BLaER1 treated with 17β-estradiol and CSF1 and Interleukin-3, amounts not matched to agents 10 nM and 100 nM (cell line): ENCODE results near the gene CRYBG1.
A peak's percentile ranks its signal among the peaks of the same experiment; 100 is the strongest.

Experiments
- H3K27ac ChIP-seq, 11 experiments: shearing (Covaris generic); formaldehyde crosslinking; 2 replicates each; pipeline ENCODE4 v1.8.1; 2022
- H3K27me3 ChIP-seq, 11 experiments: shearing (Covaris generic); formaldehyde crosslinking; 2 replicates each; pipeline ENCODE4 v1.8.1; 2022
- H3K36me3 ChIP-seq, 11 experiments: shearing (Covaris generic); formaldehyde crosslinking; 2 replicates each; pipeline ENCODE4 v1.8.1; 2022
- H3K4me1 ChIP-seq, 10 experiments: shearing (Covaris generic); formaldehyde crosslinking; 2 replicates each; pipeline ENCODE4 v1.8.1; 2022
- H3K4me2 ChIP-seq, 11 experiments: shearing (Covaris generic); formaldehyde crosslinking; 2 replicates each; pipeline ENCODE4 v1.8.1; 2022
- H3K4me3 ChIP-seq, 10 experiments: shearing (Covaris generic); formaldehyde crosslinking; 2 replicates each; pipeline ENCODE4 v1.8.1; 2022
- H3K9ac ChIP-seq, 11 experiments: shearing (Covaris generic); formaldehyde crosslinking; 2 replicates each; pipeline ENCODE4 v1.8.1; 2022
- H3K9me3 ChIP-seq, 11 experiments: shearing (Covaris generic); formaldehyde crosslinking; replicated peaks in 1 of 11; 2 replicates each; pipeline ENCODE4 v1.8.1; 2022
- H4K20me1 ChIP-seq, 11 experiments: shearing (Covaris generic); formaldehyde crosslinking; 2 replicates each; pipeline ENCODE4 v1.8.1; 2022
- Cebpa-rat ChIP-seq, 11 experiments: shearing (Covaris generic); IDR thresholded peaks; 2 replicates each; pipeline ENCODE4 v1.8.1; 2022

The CRYBG1 gene, protein sequence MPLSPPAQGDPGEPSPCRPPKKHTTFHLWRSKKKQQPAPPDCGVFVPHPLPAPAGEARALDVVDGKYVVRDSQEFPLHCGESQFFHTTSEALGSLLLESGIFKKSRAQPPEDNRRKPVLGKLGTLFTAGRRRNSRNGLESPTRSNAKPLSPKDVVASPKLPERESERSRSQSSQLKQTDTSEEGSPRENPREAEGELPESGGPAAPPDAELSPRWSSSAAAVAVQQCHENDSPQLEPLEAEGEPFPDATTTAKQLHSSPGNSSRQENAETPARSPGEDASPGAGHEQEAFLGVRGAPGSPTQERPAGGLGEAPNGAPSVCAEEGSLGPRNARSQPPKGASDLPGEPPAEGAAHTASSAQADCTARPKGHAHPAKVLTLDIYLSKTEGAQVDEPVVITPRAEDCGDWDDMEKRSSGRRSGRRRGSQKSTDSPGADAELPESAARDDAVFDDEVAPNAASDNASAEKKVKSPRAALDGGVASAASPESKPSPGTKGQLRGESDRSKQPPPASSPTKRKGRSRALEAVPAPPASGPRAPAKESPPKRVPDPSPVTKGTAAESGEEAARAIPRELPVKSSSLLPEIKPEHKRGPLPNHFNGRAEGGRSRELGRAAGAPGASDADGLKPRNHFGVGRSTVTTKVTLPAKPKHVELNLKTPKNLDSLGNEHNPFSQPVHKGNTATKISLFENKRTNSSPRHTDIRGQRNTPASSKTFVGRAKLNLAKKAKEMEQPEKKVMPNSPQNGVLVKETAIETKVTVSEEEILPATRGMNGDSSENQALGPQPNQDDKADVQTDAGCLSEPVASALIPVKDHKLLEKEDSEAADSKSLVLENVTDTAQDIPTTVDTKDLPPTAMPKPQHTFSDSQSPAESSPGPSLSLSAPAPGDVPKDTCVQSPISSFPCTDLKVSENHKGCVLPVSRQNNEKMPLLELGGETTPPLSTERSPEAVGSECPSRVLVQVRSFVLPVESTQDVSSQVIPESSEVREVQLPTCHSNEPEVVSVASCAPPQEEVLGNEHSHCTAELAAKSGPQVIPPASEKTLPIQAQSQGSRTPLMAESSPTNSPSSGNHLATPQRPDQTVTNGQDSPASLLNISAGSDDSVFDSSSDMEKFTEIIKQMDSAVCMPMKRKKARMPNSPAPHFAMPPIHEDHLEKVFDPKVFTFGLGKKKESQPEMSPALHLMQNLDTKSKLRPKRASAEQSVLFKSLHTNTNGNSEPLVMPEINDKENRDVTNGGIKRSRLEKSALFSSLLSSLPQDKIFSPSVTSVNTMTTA (N-terminal part only)

DNA sequence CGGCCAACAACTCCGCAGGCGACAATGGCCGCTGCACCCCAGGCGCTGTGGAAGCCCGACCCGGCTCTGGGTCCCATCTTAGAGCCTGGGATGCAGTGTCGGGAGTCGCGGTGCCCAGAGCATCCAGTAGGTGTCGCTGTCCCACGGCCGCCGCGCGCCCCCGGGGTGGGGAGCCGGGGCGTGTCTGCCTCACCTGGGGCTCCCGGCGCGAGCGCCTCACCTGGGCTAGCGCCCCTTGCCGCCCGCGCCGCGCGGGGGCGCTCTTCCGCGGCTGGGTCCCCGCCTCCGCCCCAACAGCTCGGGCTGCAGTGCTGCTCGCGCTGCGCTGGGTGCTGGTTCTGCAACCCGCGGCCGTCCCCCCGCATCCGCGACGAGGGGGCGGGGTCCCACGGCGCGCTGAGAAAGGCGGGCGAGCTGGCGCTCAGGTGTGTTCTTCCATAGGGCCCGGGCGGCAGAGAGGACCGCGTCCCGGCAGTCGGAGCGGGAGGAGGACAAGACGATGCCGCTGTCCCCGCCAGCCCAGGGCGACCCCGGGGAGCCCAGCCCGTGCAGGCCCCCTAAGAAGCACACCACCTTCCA, at the start of gene CRYBG1:
CRYBG1 (plus strand) TSS at position 308 of the 579 bp plus-strand sequence; CDS start at position 500, 192 bp downstream.
- H3K9me3 ChIP-seq: peaks cover 14 to 17% (median 15%) of the 10 kb centered on the region in 11 experiments
- no peaks in the 10 kb centered on the region for H3K4me1 ChIP-seq
- H3K36me3 ChIP-seq: no peaks in the 10 kb centered on the region
- H3K27me3 ChIP-seq: no peaks in the 10 kb centered on the region
- H3K4me3 ChIP-seq: no peak within 1 kb of the TSS; a peak in 1 of 20 replicates
- H4K20me1 ChIP-seq: no peaks in the 10 kb centered on the region
- no peak for TF ChIP-seq Cebpa-rat (IDR thresholded peaks at IDR 0.05)
- H3K27ac ChIP-seq: no peak within 1 kb of the TSS
- no peak within 1 kb of the TSS for H3K9ac ChIP-seq
- H3K4me2 ChIP-seq: no peak within 1 kb of the TSS

DNA sequence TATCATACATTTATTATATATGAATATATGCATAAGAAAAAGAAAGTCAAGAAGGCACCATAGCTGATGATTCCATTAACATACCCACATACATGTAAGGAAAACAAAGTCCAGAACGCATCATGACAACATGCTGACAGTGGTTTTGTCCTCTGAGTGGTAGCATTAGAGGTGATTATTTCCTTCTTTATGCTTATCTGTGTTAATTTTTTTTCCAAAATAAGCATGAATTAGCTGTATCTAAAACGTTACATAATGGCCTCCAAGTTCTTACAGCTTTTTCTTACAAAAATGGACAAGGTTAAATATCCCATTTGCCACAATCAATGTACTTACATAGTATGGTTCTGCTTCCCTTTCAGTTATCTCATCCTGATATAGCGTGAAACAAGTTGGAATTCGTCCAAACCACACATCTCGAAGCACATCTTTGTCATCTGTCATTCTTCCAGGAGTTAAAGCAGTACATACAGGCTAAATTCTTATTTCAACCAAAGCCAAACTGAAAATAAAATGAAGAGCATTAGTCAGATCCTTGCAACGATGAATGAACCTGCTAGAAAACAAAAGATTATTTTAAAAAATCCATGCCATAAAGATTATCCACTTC, 44.6 kb upstream of the CRYBG1 start:
- no peaks in the 10 kb centered on the region for H3K9me3 ChIP-seq
- H3K36me3 ChIP-seq: peaks cover 41 to 59% (median 50%) of the 10 kb centered on the region in 11 experiments
- no peak overlapping the region for H3K27ac ChIP-seq
- no peaks in the 10 kb centered on the region for H3K27me3 ChIP-seq
- no peak overlapping the region for H3K4me3 ChIP-seq
- no peak for TF ChIP-seq Cebpa-rat (IDR thresholded peaks at IDR 0.05)
- H3K4me1 ChIP-seq: peaks cover 14 to 58% (median 18%) of the 10 kb centered on the region in 10 experiments
- no peak overlapping the region for H3K9ac ChIP-seq
- H4K20me1 ChIP-seq: peaks cover 25 to 96% (median 65%) of the 10 kb centered on the region in 11 experiments; a peak in 20 of 22 replicates
- H3K4me2 ChIP-seq: peak overlapping the region in 10 of 11 experiments; percentile 21 to 56 (median 35); a peak in 14 of 22 replicates

DNA sequence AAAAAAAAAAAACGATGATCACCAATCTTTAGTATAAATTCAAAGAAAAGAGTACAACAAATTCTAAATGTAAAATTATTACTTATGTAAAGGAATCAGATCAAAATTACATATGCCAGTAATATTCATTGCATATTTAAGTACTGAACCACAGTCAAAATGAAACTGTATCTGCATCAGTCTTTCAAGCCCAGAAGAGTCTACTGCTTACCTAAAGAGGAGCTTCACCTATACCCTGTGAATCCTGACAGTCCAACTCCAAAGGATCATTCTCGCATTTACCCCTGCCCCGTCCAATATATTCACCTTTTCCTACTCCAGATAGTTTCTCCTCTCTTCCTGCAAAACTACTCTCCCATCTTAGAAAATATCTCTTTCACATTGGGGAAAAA, 44.1 kb upstream of the CRYBG1 start:
- peak overlapping the region; percentile 26 to 56 (median 39); a peak in 19 of 22 replicates for H3K4me2 ChIP-seq
- H3K4me1 ChIP-seq: peaks cover 14 to 58% (median 18%) of the 10 kb centered on the region in 10 experiments
- peaks cover 38 to 57% (median 45%) of the 10 kb centered on the region in 11 experiments for H3K36me3 ChIP-seq
- no peaks in the 10 kb centered on the region for H3K9me3 ChIP-seq
- H3K27ac ChIP-seq: no peak overlapping the region
- no peak overlapping the region for H3K4me3 ChIP-seq
- peaks cover 25 to 96% (median 64%) of the 10 kb centered on the region in 11 experiments; a peak in 20 of 22 replicates for H4K20me1 ChIP-seq
- no peak overlapping the region for H3K9ac ChIP-seq
- no peak for TF ChIP-seq Cebpa-rat (IDR thresholded peaks at IDR 0.05)
- H3K27me3 ChIP-seq: no peaks in the 10 kb centered on the region

DNA sequence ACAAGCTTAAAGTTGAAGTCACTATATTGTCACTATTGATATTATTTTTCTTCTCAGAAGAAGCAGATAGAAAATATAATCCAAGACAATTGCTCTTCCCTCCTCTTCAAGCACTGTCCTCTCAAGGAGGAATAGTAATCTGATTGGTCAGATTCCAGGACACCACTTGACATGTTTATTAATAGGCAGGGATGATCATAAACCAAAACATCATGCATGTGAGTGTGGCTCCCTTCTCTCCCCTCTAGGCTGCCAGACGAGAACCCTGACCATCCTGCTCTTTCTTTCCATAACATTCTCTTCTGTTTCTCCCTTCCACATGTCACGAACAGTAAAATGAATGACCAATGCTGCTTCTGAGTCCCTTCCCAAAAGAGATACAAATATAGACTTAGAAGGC, 42.5 kb upstream of the CRYBG1 start:
- H3K9me3 ChIP-seq: no peaks in the 10 kb centered on the region
- no peak overlapping the region for H3K4me3 ChIP-seq
- no peaks in the 10 kb centered on the region for H3K27me3 ChIP-seq
- peaks cover 20 to 88% (median 74%) of the 10 kb centered on the region in 11 experiments; a peak in 20 of 22 replicates for H4K20me1 ChIP-seq
- no peak overlapping the region for H3K27ac ChIP-seq
- peaks cover 23 to 47% (median 29%) of the 10 kb centered on the region in 11 experiments for H3K36me3 ChIP-seq
- H3K9ac ChIP-seq: no peak overlapping the region
- TF ChIP-seq Cebpa-rat (IDR thresholded peaks at IDR 0.05): no peak
- H3K4me1 ChIP-seq: peaks cover 15 to 51% (median 24%) of the 10 kb centered on the region in 10 experiments
- H3K4me2 ChIP-seq: no peak overlapping the region; a peak in 1 of 22 replicates

DNA sequence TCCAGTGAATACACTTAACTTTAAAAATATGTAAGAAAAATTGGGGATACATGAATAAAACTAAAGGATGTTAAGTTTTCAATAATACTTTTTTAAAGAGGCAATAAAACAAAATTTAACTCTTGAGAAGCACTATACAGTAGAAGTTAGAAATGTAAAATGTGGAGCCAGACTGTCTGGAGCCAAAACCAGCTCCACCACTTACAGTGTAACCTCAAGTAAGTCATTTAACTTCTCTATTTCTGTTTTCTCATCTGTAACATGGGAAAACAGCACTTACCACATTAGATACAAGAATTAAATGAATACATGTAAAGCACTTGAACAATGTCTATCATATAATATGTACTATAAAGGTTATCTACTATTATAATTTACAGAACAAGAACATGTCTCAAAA, 41.7 kb upstream of the CRYBG1 start:
- Histone ChIP-seq H3K27ac (no peak overlapping the region), H3K9me3 (no peaks in the 10 kb centered on the region), H3K4me3 (no peak overlapping the region), H3K27me3 (no peaks in the 10 kb centered on the region), H3K4me1 (peaks cover 17 to 57% (median 31%) of the 10 kb centered on the region in 10 experiments), H3K4me2 (peak overlapping the region in 2 of 11 experiments; percentile 36 to 39; a peak in 4 of 22 replicates), H3K9ac (no peak overlapping the region), H3K36me3 (peaks cover 15 to 47% (median 21%) of the 10 kb centered on the region in 11 experiments), H4K20me1 (peaks cover 20 to 92% (median 81%) of the 10 kb centered on the region in 11 experiments; a peak in 20 of 22 replicates)
- TF ChIP-seq Cebpa-rat (IDR thresholded peaks at IDR 0.05): no peak

DNA sequence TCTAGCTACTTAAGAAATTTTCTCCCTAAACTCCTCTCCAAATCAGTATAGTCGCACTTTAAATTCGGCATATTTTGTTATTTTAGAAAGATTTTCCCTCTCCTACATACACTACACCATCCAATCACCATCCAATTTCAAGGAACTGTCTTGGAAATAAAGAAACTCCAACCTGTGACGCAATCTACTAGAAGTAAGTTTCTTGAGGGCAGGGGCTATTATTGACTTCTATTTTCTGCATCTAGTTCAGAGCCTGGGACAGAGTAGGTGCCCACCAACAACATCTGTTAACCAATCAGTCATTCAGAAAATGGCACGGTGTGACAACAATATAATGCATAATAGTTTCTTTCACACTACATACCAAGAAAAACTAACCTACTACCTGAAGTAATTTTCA, 38.6 kb upstream of the CRYBG1 start:
- Histone ChIP-seq H3K27ac (no peak overlapping the region), H3K27me3 (no peaks in the 10 kb centered on the region), H3K9me3 (no peaks in the 10 kb centered on the region), H3K4me2 (peak overlapping the region in 1 of 11 experiments; percentile 92; a peak in 2 of 22 replicates), H4K20me1 (peaks cover 14 to 80% (median 60%) of the 10 kb centered on the region in 11 experiments; a peak in 20 of 22 replicates), H3K4me1 (peaks cover 14 to 53% (median 27%) of the 10 kb centered on the region in 10 experiments), H3K36me3 (peaks cover 0 to 26% (median 0%) of the 10 kb centered on the region in 11 experiments; a peak in 5 of 22 replicates), H3K4me3 (no peak overlapping the region), H3K9ac (no peak overlapping the region)
- no peak for TF ChIP-seq Cebpa-rat (IDR thresholded peaks at IDR 0.05)

DNA sequence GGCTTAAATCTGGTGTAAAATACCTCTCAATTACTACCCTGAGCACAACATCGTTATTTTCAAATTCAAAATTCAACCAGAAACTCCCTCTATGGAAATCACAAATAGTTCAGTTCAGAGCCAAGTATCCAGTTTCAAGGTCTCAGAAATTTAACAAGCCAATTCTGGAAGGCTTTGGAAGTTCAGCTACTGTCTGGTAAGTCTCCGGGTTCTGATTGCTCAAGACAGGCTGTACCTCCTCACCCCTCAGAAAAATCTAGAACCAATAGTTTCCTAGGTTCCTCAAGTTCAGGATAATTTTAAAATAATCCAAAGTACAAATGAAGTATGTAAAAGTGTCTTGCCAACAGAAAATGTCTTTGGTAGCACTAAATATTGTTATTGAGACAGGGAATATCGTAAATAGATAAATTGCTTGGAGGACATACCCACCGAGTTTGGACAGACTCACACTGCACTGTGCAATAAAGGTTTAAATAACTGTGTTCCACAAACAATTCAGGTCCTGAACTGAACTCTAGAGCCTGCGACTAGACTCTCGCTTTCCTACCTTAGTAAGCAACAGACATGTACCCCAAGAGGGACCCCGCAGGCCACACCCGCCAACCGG, 35.7 kb upstream of the CRYBG1 start:
- Histone ChIP-seq H4K20me1 (peaks cover 0 to 51% (median 31%) of the 10 kb centered on the region in 11 experiments; a peak in 14 of 22 replicates), H3K27me3 (no peaks in the 10 kb centered on the region), H3K4me3 (peak overlapping the region; percentile 75 to 96 (median 86)), H3K27ac (peak overlapping the region; percentile 84 to 93 (median 89)), H3K4me2 (peak overlapping the region; percentile 79 to 99 (median 91)), H3K9me3 (no peaks in the 10 kb centered on the region), H3K9ac (peak overlapping the region; percentile 87 to 94 (median 90)), H3K36me3 (peaks cover 0 to 26% (median 0%) of the 10 kb centered on the region in 11 experiments; a peak in 5 of 22 replicates), H3K4me1 (peaks cover 12 to 30% (median 22%) of the 10 kb centered on the region in 10 experiments)
- no peak for TF ChIP-seq Cebpa-rat (IDR thresholded peaks at IDR 0.05)
